Middle frontal gyrus (tissue), 1 donor: ENCODE data around the gene TYW3.
"Not testable (repeated sequence)": the region's sequence is repeated elsewhere in the genome, so short reads cannot be mapped to it uniquely, and the experiment has no call there.

Source experiments
- DNase-seq: peaks from one replicate; pipeline ENCODE4 v3.0.0-alpha.2; 2015; ENCODE audit warnings: low spot score; ENCODE audit errors: extremely low spot score

TYW3 gene

GRCh38 chr1:74731399-74732052, 1.4 kb upstream of the TYW3 start:
- DNase-seq = no peak

GRCh38 chr1:74732071-74732946, 643 bp upstream of the TYW3 start:
- not testable (repeated sequence) for DNase-seq

GRCh38 chr1:74733604-74734484, 892 bp downstream of the TYW3 start:
- DNase-seq = peak; percentile 54

- DNase-seq = no peak
Observed at GRCh38 chr1:74737333-74737732, 4.4 kb downstream of the TYW3 start.

- not testable (repeated sequence) for DNase-seq
Observed at GRCh38 chr1:74740307-74740980, 7.5 kb downstream of the TYW3 start.

GRCh38 chr1:74745247-74745646, 12.3 kb downstream of the TYW3 start:
- not testable (repeated sequence) for DNase-seq

GRCh38 chr1:74748960-74749359, 16.0 kb downstream of the TYW3 start:
- no peak for DNase-seq

- no peak for DNase-seq
Observed at GRCh38 chr1:74753104-74753503, 20.2 kb downstream of the TYW3 start.

GRCh38 chr1:74755475-74755874, 22.5 kb downstream of the TYW3 start:
- no peak for DNase-seq

- not testable (repeated sequence) for DNase-seq
Observed at GRCh38 chr1:74756650-74757049, 23.7 kb downstream of the TYW3 start.

- no peak for DNase-seq
Observed at GRCh38 chr1:74763807-74764206, 30.9 kb downstream of the TYW3 start.

GRCh38 chr1:74766579-74766978, 33.6 kb downstream of the TYW3 start:
- DNase-seq = no peak

- no peak for DNase-seq
Observed at GRCh38 chr1:74767490-74767889, 34.5 kb downstream of the TYW3 start.

- peak; percentile 19 for DNase-seq
Observed at GRCh38 chr1:74771913-74772515, 39.1 kb downstream of the TYW3 start.

- no peak for DNase-seq
Observed at GRCh38 chr1:74772945-74773344, 40.0 kb downstream of the TYW3 start.

GRCh38 chr1:74773582-74773981, 40.6 kb downstream of the TYW3 start:
- DNase-seq = no peak

GRCh38 chr1:74775735-74776134, 42.8 kb downstream of the TYW3 start:
- DNase-seq = no peak

- DNase-seq = no peak
Observed at GRCh38 chr1:74777525-74777924, 44.6 kb downstream of the TYW3 start.

GRCh38 chr1:74779750-74780149, 46.8 kb downstream of the TYW3 start:
- DNase-seq = no peak

- DNase-seq = no peak
Observed at GRCh38 chr1:74780594-74780993, 47.6 kb downstream of the TYW3 start.

- DNase-seq = no peak
Observed at GRCh38 chr1:74785944-74786343, 53.0 kb downstream of the TYW3 start.
